HEK293T (cell line): ENCODE results near the gene PGD.

Experiments used
- CTCF ChIA-PET: fragments of 350-600 bp; formaldehyde crosslinking; extraction: SDS; loops from one replicate; lab custom pipeline; 2021; ENCODE audit warnings: antibody characterized with exemption, inconsistent platforms; lab: Yijun Ruan, JAX
- POLR2A ChIA-PET: fragments of 350-600 bp; formaldehyde crosslinking; extraction: SDS; loops from one replicate; lab custom pipeline; 2020; ENCODE audit warnings: antibody characterized with exemption, inconsistent platforms; lab: Yijun Ruan, JAX
- DNase-seq: peaks from one replicate; pipeline ENCODE4 v3.0.0; 2012; ENCODE audit warnings: mixed read lengths; ENCODE audit errors: extremely low spot score
- ARNT ChIP-seq: fragments of 450-650 bp; IDR thresholded peaks from 2 replicates; pipeline ENCODE4 v1.6.1; 2017; ENCODE audit warnings: mild to moderate bottlenecking
- BHLHE40 ChIP-seq: fragments of 450-650 bp; IDR thresholded peaks from 2 replicates; pipeline ENCODE4 v1.6.1; 2016; ENCODE audit warnings: mild to moderate bottlenecking, moderate library complexity, borderline replicate concordance
- CTBP1 ChIP-seq: fragments of 450-650 bp; IDR thresholded peaks from 2 replicates; pipeline ENCODE4 v1.6.1; 2016; ENCODE audit warnings: borderline replicate concordance
- ELF4 ChIP-seq: fragments of 450-650 bp; IDR thresholded peaks from 2 replicates; pipeline ENCODE4 v1.6.1; 2017; ENCODE audit warnings: antibody characterized with exemption
- FOXA1 ChIP-seq: fragments of 450-650 bp; IDR thresholded peaks from 2 replicates; pipeline ENCODE4 v1.6.1; 2016; ENCODE audit warnings: mild to moderate bottlenecking
- FOXK2 ChIP-seq: fragments of 450-650 bp; IDR thresholded peaks from 2 replicates; pipeline ENCODE4 v1.6.1; 2016; ENCODE audit warnings: mild to moderate bottlenecking
- FOXM1 ChIP-seq: fragments of 450-650 bp; IDR thresholded peaks from 2 replicates; pipeline ENCODE4 v1.6.1; 2017; ENCODE audit warnings: mild to moderate bottlenecking, borderline replicate concordance
- HDGF ChIP-seq: fragments of 450-650 bp; IDR thresholded peaks from 2 replicates; pipeline ENCODE4 v1.6.1; 2017; ENCODE audit warnings: antibody characterized with exemption, borderline replicate concordance
- L3MBTL2 ChIP-seq: fragments of 450-650 bp; conservative IDR thresholded peaks from 2 replicates; pipeline ENCODE4 v1.6.1; 2016; ENCODE audit warnings: mild to moderate bottlenecking
- LEF1 ChIP-seq: fragments of 450-650 bp; IDR thresholded peaks from 2 replicates; pipeline ENCODE4 v1.6.1; 2017; ENCODE audit warnings: mild to moderate bottlenecking, borderline replicate concordance
- NFRKB ChIP-seq: fragments of 450-650 bp; IDR thresholded peaks from 2 replicates; pipeline ENCODE4 v1.6.1; 2016; ENCODE audit warnings: mild to moderate bottlenecking, moderate library complexity
- PKNOX1 ChIP-seq: fragments of 450-650 bp; IDR thresholded peaks from 2 replicates; pipeline ENCODE4 v1.6.1; 2016
- SP1 ChIP-seq: fragments of 450-650 bp; IDR thresholded peaks from 2 replicates; pipeline ENCODE4 v1.6.1; 2017
- SUZ12 ChIP-seq: fragments of 450-650 bp; IDR thresholded peaks from 2 replicates; pipeline ENCODE4 v1.6.1; 2016; ENCODE audit warnings: mild to moderate bottlenecking
- TARDBP ChIP-seq: fragments of 450-650 bp; IDR thresholded peaks from 2 replicates; pipeline ENCODE4 v1.6.1; 2016
- ZNF384 ChIP-seq: fragments of 450-650 bp; IDR thresholded peaks from 2 replicates; pipeline ENCODE4 v1.6.1; 2016

The PGD gene

GRCh38 chr1:10444795-10445397 lies 46.0 kb downstream of the PGD start:
- DNase-seq = no peak
- TF ChIP-seq ZNF384 (no peak), LEF1 (no peak), ELF4 (no peak), PKNOX1 (no peak)
- POLR2A ChIA-PET = interaction anchor here (0.7 kb wide), 1 partner anchor 15 kb away, joined by 3 read pairs; the partner anchor contains the start of gene CENPS
- CTCF ChIA-PET = no interaction called here

- ChIA-PET POLR2A (no interaction called here), CTCF (no interaction called here)
- no peak for DNase-seq
- TF ChIP-seq TARDBP = no peak
- TF ChIP-seq BHLHE40 = no peak
- no peak for TF ChIP-seq ELF4
- TF ChIP-seq FOXA1 = no peak
- TF ChIP-seq SP1 = no peak
- TF ChIP-seq FOXK2 = no peak
- no peak for TF ChIP-seq ZNF384
- no peak for TF ChIP-seq ARNT
- no peak for TF ChIP-seq L3MBTL2
- no peak for TF ChIP-seq HDGF
- no peak for TF ChIP-seq SUZ12
- no peak for TF ChIP-seq FOXM1
Observed at GRCh38 chr1:10446790-10447422, 48.0 kb downstream of the PGD start.

- POLR2A ChIA-PET = no interaction called here
- DNase-seq = no peak
- CTCF ChIA-PET = no interaction called here
- TF ChIP-seq PKNOX1 (no peak), LEF1 (no peak), ZNF384 (no peak), SP1 (no peak)
Observed at GRCh38 chr1:10449751-10450150, 50.9 kb downstream of the PGD start, which contains the start of gene CORT. CORT (plus strand) TSS chr1:10450031; CDS start chr1:10450224, 193 bp downstream.

GRCh38 chr1:10450156-10450814 lies 51.4 kb downstream of the PGD start:
- ChIA-PET POLR2A (no interaction called here), CTCF (no interaction called here)
- TF ChIP-seq PKNOX1 = no peak
- no peak for TF ChIP-seq FOXM1
- TF ChIP-seq LEF1 = no peak
- no peak for TF ChIP-seq ARNT
- TF ChIP-seq NFRKB = no peak
- no peak for TF ChIP-seq HDGF
- TF ChIP-seq SP1 = no peak
- TF ChIP-seq FOXK2 = no peak
- no peak for TF ChIP-seq TARDBP
- no peak for TF ChIP-seq L3MBTL2
- TF ChIP-seq ELF4 = no peak
- no peak for TF ChIP-seq FOXA1
- TF ChIP-seq CTBP1 = no peak
- no peak for DNase-seq

GRCh38 chr1:10450836-10451235 lies 52.0 kb downstream of the PGD start:
- ChIA-PET CTCF (no interaction called here), POLR2A (no interaction called here)
- TF ChIP-seq L3MBTL2 = no peak
- no peak for TF ChIP-seq ZNF384
- no peak for TF ChIP-seq ARNT
- TF ChIP-seq CTBP1 = no peak
- TF ChIP-seq BHLHE40 = no peak
- TF ChIP-seq TARDBP = no peak
- TF ChIP-seq FOXM1 = no peak
- no peak for TF ChIP-seq LEF1
- no peak for DNase-seq

GRCh38 chr1:10451287-10451686 lies 52.4 kb downstream of the PGD start:
- ChIA-PET POLR2A (interaction anchor here (0.6 kb wide), 1 partner anchor 439 kb away, joined by 4 read pairs; no protein-coding TSS in a partner anchor), CTCF (interaction anchor here (1.2 kb wide), 1 partner anchor 22 kb away, joined by 3 read pairs; no protein-coding TSS in a partner anchor)
- DNase-seq = no peak
- no peak for TF ChIP-seq CTBP1
- no peak for TF ChIP-seq HDGF
- no peak for TF ChIP-seq NFRKB
- TF ChIP-seq FOXA1 = no peak
- TF ChIP-seq LEF1 = no peak
- TF ChIP-seq FOXM1 = no peak
